IMR-90 (cell line): ENCODE results near the gene PLOD1. TPM values are rescaled to one million over a fixed set of nuclear protein-coding genes. Genes with fewer than 3 reads are reported as not detected.

ENCODE experiments used
- ATAC-seq: fragments of 200-7000 bp; cut with Tn5 transposase; 2 replicates; pipeline ENCODE4 v1.9.1; 2020; ENCODE audit warnings: low read depth, mild to moderate bottlenecking, moderate library complexity
- BruUV-seq: library from RNA; stranded (reverse); fragments of 400-500 nt; replicated peaks from 2 replicates; lab custom pipeline; 2021; lab: Mats Ljungman, UMichigan
- CTCF ChIA-PET: fragments of 300-600 bp; formaldehyde crosslinking; extraction: SDS; loops from one replicate; lab custom pipeline; 2021; ENCODE audit warnings: antibody characterized with exemption; lab: Yijun Ruan, JAX
- POLR2A ChIA-PET: fragments of 300-600 bp; sonication (Branson Sonifier 250); formaldehyde crosslinking; loops from one replicate; lab custom pipeline; 2022; ENCODE audit warnings: antibody characterized with exemption; ENCODE audit not compliant: unreplicated experiment; lab: Charles Lee
- DNase-seq: peaks from one replicate; pipeline ENCODE4 v3.0.0; 2013
- H2AFZ ChIP-seq: replicated peaks from 2 replicates; pipeline ENCODE3; 2013; ENCODE audit warnings: low read length, mild to moderate bottlenecking; ENCODE audit not compliant: poor library complexity
- H2AK5ac ChIP-seq: 2 replicates; pipeline ENCODE4 v1.6.1; 2013; ENCODE audit warnings: low read depth, low read length, inconsistent platforms
- H2AK9ac ChIP-seq: replicated peaks from 2 replicates; pipeline ENCODE3; 2013; ENCODE audit warnings: mild to moderate bottlenecking, low read depth, low read length, moderate library complexity; ENCODE audit not compliant: poor library complexity
- H2BK120ac ChIP-seq: 2 replicates; pipeline ENCODE4 v1.6.1; 2013; ENCODE audit warnings: low read depth, low read length, inconsistent platforms
- H2BK15ac ChIP-seq: 3 replicates; pipeline ENCODE4 v1.6.1; 2013; ENCODE audit warnings: low read depth, low read length, inconsistent platforms
- H2BK20ac ChIP-seq: 2 replicates; pipeline ENCODE4 v1.6.1; 2013; ENCODE audit warnings: low read depth, mild to moderate bottlenecking, inconsistent platforms, low read length, moderate library complexity
- H2BK5ac ChIP-seq: 2 replicates; pipeline ENCODE4 v1.6.1; 2013; ENCODE audit warnings: mild to moderate bottlenecking, low read depth, low read length, inconsistent platforms; ENCODE audit not compliant: poor library complexity, severe bottlenecking
- H3K14ac ChIP-seq: replicated peaks from 2 replicates; pipeline ENCODE4 v1.6.1; 2013; ENCODE audit warnings: low read depth, low read length, inconsistent platforms
- H3K18ac ChIP-seq: 2 replicates; pipeline ENCODE4 v1.6.1; 2013; ENCODE audit warnings: low read depth, low read length, control low read depth
- H3K23ac ChIP-seq: 2 replicates; pipeline ENCODE4 v1.6.1; 2013; ENCODE audit warnings: low read depth, low read length, inconsistent platforms
- H3K27ac ChIP-seq: 2 replicates; pipeline ENCODE4 v1.5.1; 2013; ENCODE audit warnings: mild to moderate bottlenecking, control low read depth, low read length; ENCODE audit not compliant: insufficient read depth
- H3K27me3 ChIP-seq: 2 replicates; pipeline ENCODE4 v1.6.1; 2013; ENCODE audit warnings: low read length; ENCODE audit not compliant: control insufficient read depth, insufficient read depth
- H3K36me3 ChIP-seq: 2 replicates; pipeline ENCODE4 v1.6.1; 2013; ENCODE audit warnings: low read length, mixed read lengths; ENCODE audit not compliant: control insufficient read depth, insufficient read depth
- H3K4ac ChIP-seq: 2 replicates; pipeline ENCODE4 v1.6.1; 2013; ENCODE audit warnings: low read depth, low read length, inconsistent platforms
- H3K4me1 ChIP-seq: 2 replicates; pipeline ENCODE4 v1.6.1; 2013; ENCODE audit warnings: low read length, mixed read lengths; ENCODE audit not compliant: control insufficient read depth, insufficient read depth
- H3K4me2 ChIP-seq: 2 replicates; pipeline ENCODE4 v1.6.1; 2013; ENCODE audit warnings: low read depth, mild to moderate bottlenecking, control low read depth, low read length, moderate library complexity
- H3K4me3 ChIP-seq: 2 replicates; pipeline ENCODE4 v1.5.1; 2013; ENCODE audit warnings: low read depth, mild to moderate bottlenecking, control low read depth, low read length, moderate library complexity; ENCODE audit not compliant: insufficient read depth
- H3K56ac ChIP-seq: 2 replicates; pipeline ENCODE4 v1.6.1; 2013; ENCODE audit warnings: low read length, inconsistent platforms; ENCODE audit not compliant: insufficient read depth; ENCODE audit errors: extremely low read depth
- H3K79me1 ChIP-seq, 2 experiments: 2 replicates each; pipeline ENCODE4 v1.6.1; 2013; ENCODE audit warnings: low read length in 2 of 2, inconsistent platforms in 1 of 2, low read depth in 1 of 2
- H3K9ac ChIP-seq: 2 replicates; pipeline ENCODE4 v1.6.1; 2013; ENCODE audit warnings: low read depth, low read length, control low read depth
- H3K9me1 ChIP-seq: 2 replicates; pipeline ENCODE4 v1.6.1; 2013; ENCODE audit warnings: low read length, inconsistent platforms; ENCODE audit not compliant: insufficient read depth
- H3K9me3 ChIP-seq: 2 replicates; pipeline ENCODE4 v1.6.1; 2013; ENCODE audit warnings: low read length; ENCODE audit not compliant: control insufficient read depth, insufficient read depth
- H4K20me1 ChIP-seq: 2 replicates; pipeline ENCODE4 v1.6.1; 2013; ENCODE audit warnings: low read length, inconsistent platforms; ENCODE audit not compliant: insufficient read depth
- H4K5ac ChIP-seq: 2 replicates; pipeline ENCODE4 v1.6.1; 2013; ENCODE audit warnings: mild to moderate bottlenecking, low read depth, low read length, control low read depth
- H4K8ac ChIP-seq, 2 experiments: 2 replicates each; pipeline ENCODE4 v1.6.1; 2013; ENCODE audit warnings: low read depth in 2 of 2, low read length in 2 of 2, control low read depth in 1 of 2, inconsistent platforms in 1 of 2
- H4K91ac ChIP-seq: 2 replicates; pipeline ENCODE4 v1.6.1; 2013; ENCODE audit warnings: low read depth, low read length, inconsistent platforms; ENCODE audit not compliant: insufficient read depth
- BHLHE40 ChIP-seq: fragments of 150-350 bp; IDR thresholded peaks from 2 replicates; pipeline ENCODE4 v1.6.1; 2016; ENCODE audit warnings: mild to moderate bottlenecking, low read depth, low read length
- CEBPB ChIP-seq: IDR thresholded peaks from 2 replicates; pipeline ENCODE4 v1.6.1; 2012; ENCODE audit warnings: low read depth, low read length, improper control_type of control experiment
- CHD1 ChIP-seq: IDR thresholded peaks from 2 replicates; pipeline ENCODE4 v1.6.1; 2012; ENCODE audit warnings: low read depth, low read length, improper control_type of control experiment
- CTCF ChIP-seq: conservative IDR thresholded peaks from 2 replicates; pipeline ENCODE4 v1.5.1; 2012; ENCODE audit warnings: mild to moderate bottlenecking, low read depth, low read length, improper control_type of control experiment
- ELK1 ChIP-seq: fragments of 150-350 bp; IDR thresholded peaks from 2 replicates; pipeline ENCODE4 v1.6.1; 2016; ENCODE audit warnings: low read depth, mild to moderate bottlenecking, low read length, moderate library complexity, borderline replicate concordance
- FOS ChIP-seq: fragments of 150-350 bp; IDR thresholded peaks from 2 replicates; pipeline ENCODE4 v1.6.1; 2016; ENCODE audit warnings: low read depth, low read length
- MAFK ChIP-seq: IDR thresholded peaks from 2 replicates; pipeline ENCODE4 v1.6.1; 2012; ENCODE audit warnings: low read depth, low read length, improper control_type of control experiment
- MAZ ChIP-seq: IDR thresholded peaks from 2 replicates; pipeline ENCODE4 v1.6.1; 2012; ENCODE audit warnings: low read depth, mild to moderate bottlenecking, low read length, improper control_type of control experiment, moderate library complexity, borderline replicate concordance
- MXI1 ChIP-seq: IDR thresholded peaks from 2 replicates; pipeline ENCODE4 v1.6.1; 2012; ENCODE audit warnings: low read depth, mild to moderate bottlenecking, low read length, moderate library complexity, borderline replicate concordance
- NFE2L2 ChIP-seq: fragments of 150-350 bp; IDR thresholded peaks from 2 replicates; pipeline ENCODE4 v1.6.1; 2016; ENCODE audit warnings: low read depth, mild to moderate bottlenecking, low read length
- POLR2A ChIP-seq: IDR thresholded peaks from 2 replicates; pipeline ENCODE4 v1.6.1; 2012; ENCODE audit warnings: mild to moderate bottlenecking, low read depth, low read length
- RAD21 ChIP-seq: IDR thresholded peaks from 2 replicates; pipeline ENCODE4 v1.6.1; 2012; ENCODE audit warnings: low read length, improper control_type of control experiment
- RCOR1 ChIP-seq: IDR thresholded peaks from 2 replicates; pipeline ENCODE4 v1.6.1; 2012; ENCODE audit warnings: mild to moderate bottlenecking, low read length, improper control_type of control experiment; ENCODE audit not compliant: insufficient replicate concordance
- RFX5 ChIP-seq: IDR thresholded peaks from 2 replicates; pipeline ENCODE4 v1.8.0; 2012; ENCODE audit warnings: low read depth, mild to moderate bottlenecking, low read length, moderate library complexity
- SMC3 ChIP-seq: fragments of 150-350 bp; IDR thresholded peaks from 2 replicates; pipeline ENCODE4 v1.6.1; 2016; ENCODE audit warnings: low read depth, mild to moderate bottlenecking, antibody characterized with exemption, low read length, moderate library complexity
- USF2 ChIP-seq: fragments of 150-350 bp; IDR thresholded peaks from 2 replicates; pipeline ENCODE4 v1.6.1; 2017; ENCODE audit warnings: mild to moderate bottlenecking, antibody characterized with exemption, low read length, low read depth
- WGBS, 2 experiments: methylation state at CpG; one replicate each; pipeline versions ENCODE4 v1.1.5 to v1.1.7; 2013; ENCODE audit warnings: missing lambda C conversion rate in 2 of 2; ENCODE audit not compliant: insufficient read length in 1 of 2; ENCODE audit errors: extremely low coverage in 2 of 2; 5-methylcytosine and 5-hydroxymethylcytosine counted together
- dilution Hi-C: fragments of 300-500 bp; cut with HindIII; formaldehyde crosslinking; loops from one replicate; pipeline ENCODE4 v1.14.3; 2018; ENCODE audit warnings: low sequenced_read_pairs; ENCODE audit not compliant: unreplicated experiment
- in situ Hi-C: fragments of 300-500 bp; cut with MboI; formaldehyde crosslinking; loops from 3 replicates; pipeline ENCODE4 v1.14.3; 2019; ENCODE audit warnings: low sequenced_read_pairs, inconsistent platforms, mixed read lengths
- intact Hi-C: fragments of 100-400 bp; cut with micrococcal nuclease; formaldehyde crosslinking; loops from 2 replicates; pipeline ENCODE4 v1.10.0; 2022
- polyA plus RNA-seq, 3 experiments: library from polyadenylated mRNA; depleted of rRNA; stranded (reverse); fragments of >200 nt; gene quantifications; 2 replicates each; pipeline ENCODE4 v1.2.3, GENCODE V29; 2012; ENCODE audit warnings: low replicate concordance in 1 of 3
- total RNA-seq: library from RNA; depleted of rRNA; stranded (reverse); fragments of >200 nt; gene quantifications from 2 replicates; pipeline ENCODE4 v1.2.3, GENCODE V29; 2012

Gene PLOD1
- total and polyA plus RNA-seq, 2 of the 4 experiments (the other 2 are of a cell fraction): 283 to 609 TPM

- Histone ChIP-seq H2BK5ac (no peak overlapping the region), H2AK9ac (no peak overlapping the region), H3K4ac (no peak overlapping the region), H3K9me1 (no peaks in the 10 kb centered on the region), H2BK120ac (no peak overlapping the region), H4K20me1 (peaks cover 15% of the 10 kb centered on the region; the same call in 1 of the 2 replicates), H2AK5ac (no peak overlapping the region), H3K4me3 (no peak overlapping the region), H4K91ac (no peak overlapping the region), H3K4me2 (no peak overlapping the region), H3K27ac (no peak overlapping the region), H3K4me1 (no peaks in the 10 kb centered on the region), H3K18ac (no peak overlapping the region), H3K9ac (no peak overlapping the region), H3K23ac (no peak overlapping the region), H4K8ac (no peak overlapping the region), H2BK15ac (no peak overlapping the region), H3K14ac (no peak overlapping the region), H3K27me3 (no peaks in the 10 kb centered on the region), H3K79me1 (peaks cover 0 to 6% of the 10 kb centered on the region in 2 experiments; a peak in 1 of 4 replicates), H3K36me3 (no peaks in the 10 kb centered on the region; the same call in 1 of the 2 replicates), H3K56ac (no peak overlapping the region), H4K5ac (no peak overlapping the region), H3K9me3 (no peaks in the 10 kb centered on the region), H2BK20ac (no peak overlapping the region), H2AFZ (no peak overlapping the region)
- no peak for ATAC-seq
- DNase-seq: no peak
- CTCF ChIA-PET: no interaction called here
- WGBS, 2 experiments: no CpG with 5 or more reads among the region's 7 CpGs
- dilution Hi-C loops: no loop called here
- in situ Hi-C loops: no loop called here
- TF ChIP-seq RFX5: no peak
- no peak for TF ChIP-seq ELK1
- no peak for TF ChIP-seq USF2
- no peak for TF ChIP-seq NFE2L2
- no peak for TF ChIP-seq MXI1
- no peak for TF ChIP-seq RCOR1
- TF ChIP-seq MAZ: no peak
- TF ChIP-seq CEBPB: no peak
- no peak for TF ChIP-seq BHLHE40
- no peak for TF ChIP-seq MAFK
- no peak for TF ChIP-seq SMC3
- no peak for TF ChIP-seq CHD1
- no peak for TF ChIP-seq RAD21
- no peak for TF ChIP-seq CTCF
- no peak for TF ChIP-seq FOS
- TF ChIP-seq POLR2A: no peak
- POLR2A ChIA-PET: no interaction called here
- no TSS peak for BruUV-seq
- intact Hi-C loops: no loop called here
Observed at GRCh38 chr1:11912000-11912399, 22.5 kb upstream of the PLOD1 start.
